Choroid plexus epithelial cell (primary cell): Measurements from ENCODE around the gene HOXC11.
A peak's percentile ranks its signal among the peaks of the same experiment; 100 is the strongest.

Experiments
- DNase-seq: peaks from one replicate; pipeline ENCODE4 v3.0.0-alpha.2; 2010; ENCODE audit warnings: low read depth
- H3K4me3 ChIP-seq: 2 replicates; pipeline ENCODE4 v1.5.1; 2011; ENCODE audit warnings: low read depth, mild to moderate bottlenecking, control low read depth, low read length, moderate library complexity
- CTCF ChIP-seq: conservative IDR thresholded peaks from 2 replicates; pipeline ENCODE4 v1.5.1; 2011; ENCODE audit warnings: low read depth, mild to moderate bottlenecking, control low read depth, inconsistent platforms, low read length, moderate library complexity

HOXC11 gene

GRCh38 chr12:53939141-53940108 lies 33.5 kb upstream of the HOXC11 start:
- H3K4me3 ChIP-seq, result no peak overlapping the region
- TF ChIP-seq CTCF, result no peak
- peak; percentile 17 for DNase-seq

GRCh38 chr12:53940443-53941014 lies 32.4 kb upstream of the HOXC11 start:
- H3K4me3 ChIP-seq, result no peak overlapping the region
- no peak for TF ChIP-seq CTCF
- no peak for DNase-seq

GRCh38 chr12:53941187-53941586 lies 31.7 kb upstream of the HOXC11 start:
- no peak for TF ChIP-seq CTCF
- no peak overlapping the region for H3K4me3 ChIP-seq
- DNase-seq, result no peak

- no peak for DNase-seq
- H3K4me3 ChIP-seq, result no peak overlapping the region
- no peak for TF ChIP-seq CTCF
Observed at GRCh38 chr12:53941750-53942149, 31.2 kb upstream of the HOXC11 start.

- no peak overlapping the region for H3K4me3 ChIP-seq
- no peak for DNase-seq
- no peak for TF ChIP-seq CTCF
Observed at GRCh38 chr12:53942467-53942997, 30.4 kb upstream of the HOXC11 start.

GRCh38 chr12:53944209-53944608 lies 28.7 kb upstream of the HOXC11 start:
- no peak for DNase-seq
- no peak overlapping the region for H3K4me3 ChIP-seq
- TF ChIP-seq CTCF, result no peak
